Colonic mucosa (tissue), 4 donors: ENCODE data around the gene XPO4. TPM values are rescaled to one million over a fixed set of nuclear protein-coding genes. Genes with fewer than 3 reads are reported as not detected.
"Not testable (repeated sequence)": the region's sequence is repeated elsewhere in the genome, so short reads cannot be mapped to it uniquely, and the experiment has no call there.

ENCODE experiments used
- DNase-seq: peaks from one replicate; pipeline ENCODE4 v3.0.0-alpha.2; 2020
- H3K27ac ChIP-seq: fragments of 200-600 bp; one replicate; pipeline ENCODE4 v1.8.0; 2021
- H3K27me3 ChIP-seq: fragments of 200-600 bp; one replicate; pipeline ENCODE4 v1.8.0; 2021
- H3K36me3 ChIP-seq: fragments of 200-600 bp; one replicate; pipeline ENCODE4 v1.8.0; 2021
- H3K4me1 ChIP-seq: fragments of 200-600 bp; one replicate; pipeline ENCODE4 v1.8.0; 2021; ENCODE audit warnings: mild to moderate bottlenecking
- H3K4me3 ChIP-seq: fragments of 200-600 bp; one replicate; pipeline ENCODE4 v1.8.0; 2021
- H3K9ac ChIP-seq, 2 donors: one replicate each; pipeline ENCODE4 v1.7.0; 2013; ENCODE audit warnings: control low read depth in 2 of 2, low read depth in 2 of 2, low read length in 2 of 2
- H3K9me3 ChIP-seq: fragments of 200-600 bp; one replicate; pipeline ENCODE4 v1.8.0; 2021
- CTCF ChIP-seq: fragments of 200-600 bp; IDR thresholded peaks from one replicate; pipeline ENCODE4 v1.8.0; 2022; ENCODE audit warnings: antibody characterized with exemption, mild to moderate bottlenecking
- intact Hi-C: fragments of 100-400 bp; cut with DNase I; formaldehyde crosslinking; loops from one replicate; pipeline ENCODE4 v1.14.1; 2022
- total RNA-seq, 2 donors: library from RNA; stranded (reverse); fragmentation: NEBNext Ultra II Directional in 1 of 2; extraction: Animal tissue kit (Norgen Biotek cat#: 25700) in 1 of 2; gene quantifications; one replicate each; pipeline ENCODE4 v1.2.1, GENCODE V29; 2021
- donor health status: healthy.
- donor health status: DM: no; HTN: no; CAD: no.
- donor health status: DM: no; HTN: no; CAD: no.

The XPO4 gene
- 10 to 100 TPM in 1 of 2 donors, 1 to 10 TPM in 1; 9.1 to 18.2 TPM for total RNA-seq

- Histone ChIP-seq H3K4me3 (peak within 1 kb of the TSS; percentile 95), H3K27ac (peak within 1 kb of the TSS; percentile 62), H3K4me1 (no peaks in the 10 kb centered on the region), H3K36me3 (no peaks in the 10 kb centered on the region), H3K27me3 (no peaks in the 10 kb centered on the region), H3K9ac (peak within 1 kb of the TSS; percentile 94 to 98), H3K9me3 (no peaks in the 10 kb centered on the region)
- intact Hi-C loops, result no loop called here
- TF ChIP-seq CTCF, result no peak
- peak; percentile 77 for DNase-seq
Measured at GRCh38 chr13:20902438-20903163, at the start of gene XPO4. Gene XPO4 (minus strand): TSS chr13:20902746. CDS start chr13:20902738, 8 bp downstream.

DNA sequence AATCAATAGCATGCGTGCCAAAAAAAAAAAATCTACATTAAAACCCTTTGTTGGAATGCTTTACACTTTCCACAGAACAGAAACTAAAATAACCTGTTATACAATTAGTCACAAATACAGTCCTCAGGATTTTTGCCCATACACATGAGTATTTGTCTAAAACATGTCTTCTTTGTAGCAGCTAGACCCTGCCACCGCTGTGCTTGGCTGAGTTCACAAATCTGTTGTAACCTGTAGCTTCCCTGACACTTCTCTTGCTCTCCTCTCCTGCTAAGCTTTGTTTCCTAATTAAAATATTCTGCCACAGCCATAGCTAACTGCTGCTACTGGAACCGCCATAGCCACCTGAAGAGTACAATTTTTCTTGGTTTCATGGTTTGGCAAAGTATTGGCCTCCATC lies 45.5 kb upstream of the XPO4 start:
- not testable (repeated sequence) for H3K4me1 ChIP-seq, H3K9ac ChIP-seq, H3K36me3 ChIP-seq, H3K27ac ChIP-seq, DNase-seq, H3K4me3 ChIP-seq, H3K9me3 ChIP-seq, H3K27me3 ChIP-seq
- intact Hi-C loops, result loop anchor here (10.0 kb wide), 2 partner anchors 187 to 517 kb away; no protein-coding TSS in a partner anchor

- H3K27ac ChIP-seq, result no peak overlapping the region
- intact Hi-C loops, result loop anchor here (10.0 kb wide), 2 partner anchors 189 to 519 kb away; no protein-coding TSS in a partner anchor
- no peak overlapping the region for H3K9ac ChIP-seq
- no peak for TF ChIP-seq CTCF
- no peaks in the 10 kb centered on the region for H3K27me3 ChIP-seq
- H3K4me3 ChIP-seq, result no peak overlapping the region
- no peaks in the 10 kb centered on the region for H3K4me1 ChIP-seq
- H3K36me3 ChIP-seq, result no peaks in the 10 kb centered on the region
- H3K9me3 ChIP-seq, result no peaks in the 10 kb centered on the region
- DNase-seq, result peak; percentile 18
Measured at GRCh38 chr13:20945952-20946383, 43.4 kb upstream of the XPO4 start.

GRCh38 chr13:20942938-20943559 lies 40.5 kb upstream of the XPO4 start:
- Histone ChIP-seq H3K27ac (peak overlapping the region; percentile 65), H3K27me3 (no peaks in the 10 kb centered on the region), H3K9ac (peak overlapping the region; percentile 28 to 32), H3K4me1 (peaks cover 5% of the 10 kb centered on the region), H3K36me3 (no peaks in the 10 kb centered on the region), H3K4me3 (peak overlapping the region; percentile 12), H3K9me3 (no peaks in the 10 kb centered on the region)
- no peak for TF ChIP-seq CTCF
- peak; percentile 20 for DNase-seq
- intact Hi-C loops, result loop anchor here (5.0 to 10.0 kb wide), 3 partner anchors 192 to 522 kb away; no protein-coding TSS in a partner anchor

DNA sequence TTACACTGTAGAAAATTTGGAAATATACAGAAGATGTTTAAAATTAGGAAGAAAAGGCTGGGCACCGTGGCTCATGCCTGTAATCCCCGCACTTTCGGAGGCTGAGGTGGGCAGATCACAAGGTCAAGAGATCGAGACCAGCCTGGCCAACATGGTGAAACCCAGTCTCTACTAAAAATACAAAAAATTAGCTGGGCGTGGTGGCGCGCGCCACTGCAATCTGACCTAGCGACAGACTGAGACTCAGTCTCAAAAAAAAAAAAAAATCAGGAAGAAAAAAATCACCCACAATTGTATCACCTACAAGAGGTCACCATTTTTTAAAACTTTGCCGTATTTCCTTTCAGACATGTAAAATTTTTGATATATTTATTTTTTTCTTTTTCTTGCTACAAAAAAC lies 38.0 kb upstream of the XPO4 start:
- not testable (repeated sequence) for H3K4me1 ChIP-seq, H3K9ac ChIP-seq, H3K27me3 ChIP-seq, H3K27ac ChIP-seq, H3K9me3 ChIP-seq, DNase-seq, H3K36me3 ChIP-seq, H3K4me3 ChIP-seq
- intact Hi-C loops, result loop anchor here (5.0 to 10.0 kb wide), 3 partner anchors 194 to 524 kb away; no protein-coding TSS in a partner anchor

DNA sequence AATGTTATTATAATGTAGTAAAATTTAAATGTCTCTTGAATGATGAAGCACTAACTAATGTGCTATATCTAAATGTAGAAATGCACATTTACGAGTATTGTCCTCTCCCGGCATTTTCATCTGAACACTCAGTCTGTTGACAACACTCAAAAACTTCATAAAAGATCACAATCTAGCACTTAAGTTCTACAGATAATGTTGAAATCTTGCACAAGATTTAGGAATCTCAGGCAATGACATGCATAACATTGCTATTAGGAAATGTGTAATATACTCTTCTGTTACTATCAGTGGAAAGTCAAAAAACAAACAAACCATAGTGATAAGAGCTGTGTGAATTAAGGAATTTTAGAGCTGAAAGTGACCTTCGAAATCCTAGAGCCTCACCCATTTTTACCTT lies 37.5 kb upstream of the XPO4 start:
- TF ChIP-seq CTCF, result no peak
- H3K9me3 ChIP-seq, result no peaks in the 10 kb centered on the region
- H3K27me3 ChIP-seq, result no peaks in the 10 kb centered on the region
- H3K4me1 ChIP-seq, result peaks cover 5% of the 10 kb centered on the region
- no peak overlapping the region for H3K9ac ChIP-seq
- no peak overlapping the region for H3K27ac ChIP-seq
- no peak for DNase-seq
- no peak overlapping the region for H3K4me3 ChIP-seq
- H3K36me3 ChIP-seq, result no peaks in the 10 kb centered on the region
- intact Hi-C loops, result loop anchor here (5.0 to 10.0 kb wide), 3 partner anchors 195 to 525 kb away; no protein-coding TSS in a partner anchor
